ENCODE measurements around the gene ADGRL4. TPM values are rescaled to one million over a fixed set of nuclear protein-coding genes. Genes with fewer than 3 reads are reported as not detected.

The ADGRL4 gene
- total RNA-seq, 1 experiment from 2014 or later: 0.10 TPM

- RAD21 ChIA-PET (ENCODE audit: low non-redundant PET in 1 of 2, low total read pairs in 2 of 2, uncharacterized antibody in 2 of 2, unreplicated experiment in 2 of 2): no interaction called here
- POLR2A ChIA-PET: no interaction called here
- Histone ChIP-seq H3K9ac (ENCODE audit: low read length) (no peak overlapping the region), H3K27me3 (ENCODE audit: insufficient read depth, low read length) (no peaks in the 10 kb centered on the region), H2AFZ (ENCODE audit: low read depth, low read length, poor library complexity, severe bottlenecking) (no peak overlapping the region), H3K4me2 (ENCODE audit: low read length) (no peak overlapping the region), H4K20me1 (ENCODE audit: insufficient read depth) (no peaks in the 10 kb centered on the region), H3K79me2 (ENCODE audit: insufficient read depth, low read length) (no peaks in the 10 kb centered on the region), H3K4me3 (replicated peaks in 1 of 2; ENCODE audit: low read depth in 1 of 2, low read length in 2 of 2) (no peak overlapping the region), H3K4me1 (ENCODE audit: control insufficient read depth in 1 of 2, insufficient read depth in 2 of 2, low read length in 2 of 2) (no peaks in the 10 kb centered on the region), H3K9me2 (ENCODE audit: insufficient read depth) (no peaks in the 10 kb centered on the region), H3K27ac (ENCODE audit: low read depth, low read length) (no peak overlapping the region), H3K9me3 (ENCODE audit: control insufficient read depth in 1 of 2, insufficient read depth in 1 of 2, low read depth in 1 of 2, low read length in 2 of 2) (no peaks in the 10 kb centered on the region), H3K36me3 (ENCODE audit: control insufficient read depth in 1 of 2, insufficient read depth in 2 of 2, low read length in 2 of 2) (no peaks in the 10 kb centered on the region)
- no peak for ATAC-seq
- no TSS peak for BruUV-seq (replicated peaks)
- no peak for DNase-seq (ENCODE audit: low read depth, low spot score)
- intact Hi-C loops (cut with micrococcal nuclease): no loop called here
- CTCF ChIA-PET: no interaction called here
- TF ChIP-seq FOSL1 (IDR thresholded peaks at IDR 0.05; ENCODE audit: low read depth) (no peak), CTCF (IDR thresholded peaks at IDR 0.05 in 2 of 3, conservative IDR thresholded peaks at IDR 0.05 in 1 of 3; ENCODE audit: borderline replicate concordance in 1 of 3, insufficient read depth in 1 of 3, low read depth in 2 of 3, low read length in 2 of 3) (no peak), SP1 (IDR thresholded peaks at IDR 0.05; ENCODE audit: low read depth) (no peak), RAD21 (IDR thresholded peaks at IDR 0.05; ENCODE audit: low read depth) (no peak), SRF (IDR thresholded peaks at IDR 0.05; ENCODE audit: low read depth) (no peak), TCF7L2 (IDR thresholded peaks at IDR 0.05; ENCODE audit: borderline replicate concordance, extremely low read depth, insufficient read depth, insufficient read length) (no peak), EZH2phosphoT487 (IDR thresholded peaks at IDR 0.05; ENCODE audit: borderline replicate concordance) (no peak), SIN3A (IDR thresholded peaks at IDR 0.05; ENCODE audit: low read depth) (no peak), POLR2A (IDR thresholded peaks at IDR 0.05; ENCODE audit: borderline replicate concordance, extremely low read depth, insufficient read depth, insufficient read length) (no peak), CEBPB (IDR thresholded peaks at IDR 0.05; ENCODE audit: low read depth) (no peak), POLR2AphosphoS5 (IDR thresholded peaks at IDR 0.05; ENCODE audit: low read depth, low read length) (no peak), ZNF274 (IDR thresholded peaks at IDR 0.05; ENCODE audit: low read depth, low read length) (no peak)
- TF ChIP-seq, protein P1, sequence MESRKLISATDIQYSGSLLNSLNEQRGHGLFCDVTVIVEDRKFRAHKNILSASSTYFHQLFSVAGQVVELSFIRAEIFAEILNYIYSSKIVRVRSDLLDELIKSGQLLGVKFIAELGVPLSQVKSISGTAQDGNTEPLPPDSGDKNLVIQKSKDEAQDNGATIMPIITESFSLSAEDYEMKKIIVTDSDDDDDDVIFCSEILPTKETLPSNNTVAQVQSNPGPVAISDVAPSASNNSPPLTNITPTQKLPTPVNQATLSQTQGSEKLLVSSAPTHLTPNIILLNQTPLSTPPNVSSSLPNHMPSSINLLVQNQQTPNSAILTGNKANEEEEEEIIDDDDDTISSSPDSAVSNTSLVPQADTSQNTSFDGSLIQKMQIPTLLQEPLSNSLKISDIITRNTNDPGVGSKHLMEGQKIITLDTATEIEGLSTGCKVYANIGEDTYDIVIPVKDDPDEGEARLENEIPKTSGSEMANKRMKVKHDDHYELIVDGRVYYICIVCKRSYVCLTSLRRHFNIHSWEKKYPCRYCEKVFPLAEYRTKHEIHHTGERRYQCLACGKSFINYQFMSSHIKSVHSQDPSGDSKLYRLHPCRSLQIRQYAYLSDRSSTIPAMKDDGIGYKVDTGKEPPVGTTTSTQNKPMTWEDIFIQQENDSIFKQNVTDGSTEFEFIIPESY (IDR thresholded peaks at IDR 0.05; ENCODE audit: extremely low read depth, insufficient replicate concordance, low read length): no peak
- TF ChIP-seq, protein P2, sequence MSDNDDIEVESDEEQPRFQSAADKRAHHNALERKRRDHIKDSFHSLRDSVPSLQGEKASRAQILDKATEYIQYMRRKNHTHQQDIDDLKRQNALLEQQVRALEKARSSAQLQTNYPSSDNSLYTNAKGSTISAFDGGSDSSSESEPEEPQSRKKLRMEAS (IDR thresholded peaks at IDR 0.05): no peak
Measured at GRCh38 chr1:78887458-78887857, 119.1 kb downstream of the ADGRL4 start.

Data from HCT116 (cell line).